Heart left ventricle (tissue), 13 donors: Measurements from ENCODE around the gene ABCC1.

Experiments used
- CTCF ChIP-seq, 12 donors: fragments of 200-600 bp; sonication (generic) in 4 of 12; IDR thresholded peaks; one replicate each; pipeline versions ENCODE4 v1.5.0 to v1.8.0; 2018 to 2022; ENCODE audit warnings: antibody characterized with exemption in 12 of 12, mild to moderate bottlenecking in 5 of 12
- POLR2A ChIP-seq, 2 donors: fragments of 450-650 bp; IDR thresholded peaks; one replicate each; pipeline ENCODE4 v1.6.1; 2017; ENCODE audit warnings: antibody characterized with exemption in 2 of 2, mild to moderate bottlenecking in 2 of 2, moderate library complexity in 2 of 2
- donor health status: ischemic (EF 13 %, LVEDD 7.1; RV severe dilation, severe dysfunction).
- donor health status: DM: no; HTN: yes; CAD: no.
- donor health status: DM: no; HTN: no; CAD: no.
- donor health status: ischemic (EF 25% LVEDD 6.9; RV normal size, moderate dysfunction).
- donor health status: ischemic (EF 25% LVEDD 5.7; RV mildly dilated, moderate dysfunction).
- donor health status: ischemic (EF 35%, LVEDD 5.7; RV mildly dilated, moderate dysfunction).
- donor health status: nonischemic (EF 11% LVEDD 7.7; RV severe dilation, severe dysfunction).
- donor health status: DM: yes; HTN: yes; CAD: no.
- donor health status: PGD.
- donor health status: ischemic (EF 29% LVEDD 5.4; RV normal size, mild dysfunction).
- donor health status: nonischemic (EF 23%, LVEDD 6.1; RV moderate dilation, normal function).

GRCh38 chr16:15983898-15984297 lies 34.5 kb downstream of the ABCC1 start:
- TF ChIP-seq POLR2A (IDR thresholded peaks at IDR 0.05) (no peak), CTCF (IDR thresholded peaks at IDR 0.05) (no peak)
